Measurements from ENCODE around the gene DNAJB2.

- TF ChIP-seq NRF1 (IDR thresholded peaks at IDR 0.05; ENCODE audit: low read depth, low read length) (no peak), EP300 (IDR thresholded peaks at IDR 0.05; ENCODE audit: borderline replicate concordance in 1 of 2, low read depth in 1 of 2, low read length in 1 of 2) (no peak), TAF1 (IDR thresholded peaks at IDR 0.05; ENCODE audit: borderline replicate concordance, low read depth, low read length) (no peak), TCF12 (IDR thresholded peaks at IDR 0.05) (no peak), CHD2 (IDR thresholded peaks at IDR 0.05; ENCODE audit: low read length, partially characterized antibody) (no peak), REST (IDR thresholded peaks at IDR 0.05; ENCODE audit: low read depth, low read length) (no peak), RFX5 (IDR thresholded peaks at IDR 0.05; ENCODE audit: low read length) (no peak), MXI1 (IDR thresholded peaks at IDR 0.05; ENCODE audit: low read depth, low read length) (no peak), MAX (IDR thresholded peaks at IDR 0.05; ENCODE audit: low read depth) (no peak), JUND (IDR thresholded peaks at IDR 0.05) (no peak)
- TF ChIP-seq, protein P1, sequence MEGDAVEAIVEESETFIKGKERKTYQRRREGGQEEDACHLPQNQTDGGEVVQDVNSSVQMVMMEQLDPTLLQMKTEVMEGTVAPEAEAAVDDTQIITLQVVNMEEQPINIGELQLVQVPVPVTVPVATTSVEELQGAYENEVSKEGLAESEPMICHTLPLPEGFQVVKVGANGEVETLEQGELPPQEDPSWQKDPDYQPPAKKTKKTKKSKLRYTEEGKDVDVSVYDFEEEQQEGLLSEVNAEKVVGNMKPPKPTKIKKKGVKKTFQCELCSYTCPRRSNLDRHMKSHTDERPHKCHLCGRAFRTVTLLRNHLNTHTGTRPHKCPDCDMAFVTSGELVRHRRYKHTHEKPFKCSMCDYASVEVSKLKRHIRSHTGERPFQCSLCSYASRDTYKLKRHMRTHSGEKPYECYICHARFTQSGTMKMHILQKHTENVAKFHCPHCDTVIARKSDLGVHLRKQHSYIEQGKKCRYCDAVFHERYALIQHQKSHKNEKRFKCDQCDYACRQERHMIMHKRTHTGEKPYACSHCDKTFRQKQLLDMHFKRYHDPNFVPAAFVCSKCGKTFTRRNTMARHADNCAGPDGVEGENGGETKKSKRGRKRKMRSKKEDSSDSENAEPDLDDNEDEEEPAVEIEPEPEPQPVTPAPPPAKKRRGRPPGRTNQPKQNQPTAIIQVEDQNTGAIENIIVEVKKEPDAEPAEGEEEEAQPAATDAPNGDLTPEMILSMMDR (IDR thresholded peaks at IDR 0.05), result no peak
These were observed 5.6 kb downstream of the DNAJB2 start for GRCh38 chr2:219284501-219285372.
